ENCODE measurements around the gene SLC4A1. TPM values are rescaled to one million over a fixed set of nuclear protein-coding genes. Genes with fewer than 3 reads are reported as not detected.

SLC4A1 gene
- total RNA-seq, 1 donor from 2014 or later = 0.13 TPM

DNA sequence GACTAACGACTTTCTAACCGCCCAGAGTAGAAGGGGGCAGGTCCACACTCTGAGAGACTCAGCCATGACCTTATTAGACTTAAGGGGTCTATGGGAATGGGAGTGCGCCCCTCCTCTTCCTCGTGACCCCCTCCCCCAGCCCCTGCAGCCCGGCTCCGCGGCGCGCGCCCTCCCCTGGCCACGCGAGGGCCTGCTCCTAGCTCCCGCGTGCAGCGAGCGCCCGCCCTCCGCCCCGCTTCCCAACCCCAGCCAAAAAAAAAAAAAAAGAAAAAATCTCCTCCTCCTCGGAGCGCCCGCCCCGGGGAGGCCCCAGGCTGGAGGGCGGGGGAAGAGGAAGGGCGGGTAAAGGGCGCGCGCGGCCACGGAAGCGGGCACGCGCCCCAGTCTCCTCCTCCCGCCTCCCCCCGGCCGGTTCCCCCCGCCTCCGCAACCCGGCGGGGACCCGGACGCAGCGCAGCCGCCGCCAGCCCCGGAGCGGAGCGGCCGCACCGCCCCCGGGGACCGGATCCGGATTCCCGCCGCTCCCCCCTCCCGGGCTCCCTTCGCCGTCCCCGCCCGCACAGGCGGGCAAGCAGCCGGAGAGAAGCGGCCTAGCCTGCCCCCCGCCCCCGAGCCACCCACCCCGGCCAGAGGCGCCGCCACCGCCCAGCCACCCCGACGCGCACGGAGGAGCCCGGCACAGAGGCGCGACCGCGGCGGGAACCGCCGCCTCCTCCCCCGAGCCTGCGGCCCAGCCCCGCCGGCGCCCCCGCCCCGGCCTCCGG lies 49.4 kb downstream of the SLC4A1 start:
- Mint-ChIP-seq H3K4me3 (peak overlapping the region; percentile 83), H3K9me3 (no peaks in the 10 kb centered on the region), H3K27ac (peak overlapping the region; percentile 94), H3K27me3 (no peaks in the 10 kb centered on the region), H3K36me3 (ENCODE audit: low read depth) (peaks cover 46% of the 10 kb centered on the region), H3K4me1 (peaks cover 58% of the 10 kb centered on the region)
- ATAC-seq (ENCODE audit: low read depth) = peak; percentile 46
- TF ChIP-seq, protein P1, sequence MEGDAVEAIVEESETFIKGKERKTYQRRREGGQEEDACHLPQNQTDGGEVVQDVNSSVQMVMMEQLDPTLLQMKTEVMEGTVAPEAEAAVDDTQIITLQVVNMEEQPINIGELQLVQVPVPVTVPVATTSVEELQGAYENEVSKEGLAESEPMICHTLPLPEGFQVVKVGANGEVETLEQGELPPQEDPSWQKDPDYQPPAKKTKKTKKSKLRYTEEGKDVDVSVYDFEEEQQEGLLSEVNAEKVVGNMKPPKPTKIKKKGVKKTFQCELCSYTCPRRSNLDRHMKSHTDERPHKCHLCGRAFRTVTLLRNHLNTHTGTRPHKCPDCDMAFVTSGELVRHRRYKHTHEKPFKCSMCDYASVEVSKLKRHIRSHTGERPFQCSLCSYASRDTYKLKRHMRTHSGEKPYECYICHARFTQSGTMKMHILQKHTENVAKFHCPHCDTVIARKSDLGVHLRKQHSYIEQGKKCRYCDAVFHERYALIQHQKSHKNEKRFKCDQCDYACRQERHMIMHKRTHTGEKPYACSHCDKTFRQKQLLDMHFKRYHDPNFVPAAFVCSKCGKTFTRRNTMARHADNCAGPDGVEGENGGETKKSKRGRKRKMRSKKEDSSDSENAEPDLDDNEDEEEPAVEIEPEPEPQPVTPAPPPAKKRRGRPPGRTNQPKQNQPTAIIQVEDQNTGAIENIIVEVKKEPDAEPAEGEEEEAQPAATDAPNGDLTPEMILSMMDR (IDR thresholded peaks at IDR 0.05) = no peak
- ChIA-PET POLR2A (interaction anchor here (0.5 to 10.5 kb wide), 22 partner anchors 8 to 885 kb away, joined by 3 to 241 read pairs (median 3); partner anchors contain the start of genes ATXN7L3, GRN, HDAC5 and SLC25A39), CTCF (interaction anchor here (0.7 to 6.7 kb wide), 6 partner anchors 10 to 136 kb away, joined by 3 to 35 read pairs (median 4); partner anchors contain the start of genes GRN and HDAC5)
- intact Hi-C loops (cut with micrococcal nuclease) = loop anchor here (1.0 to 2.0 kb wide), 6 partner anchors 8 to 106 kb away; partner anchors contain the start of genes HDAC5, HROB, SLC25A39 and TMUB2
- peak; percentile 89 for DNase-seq

DNA sequence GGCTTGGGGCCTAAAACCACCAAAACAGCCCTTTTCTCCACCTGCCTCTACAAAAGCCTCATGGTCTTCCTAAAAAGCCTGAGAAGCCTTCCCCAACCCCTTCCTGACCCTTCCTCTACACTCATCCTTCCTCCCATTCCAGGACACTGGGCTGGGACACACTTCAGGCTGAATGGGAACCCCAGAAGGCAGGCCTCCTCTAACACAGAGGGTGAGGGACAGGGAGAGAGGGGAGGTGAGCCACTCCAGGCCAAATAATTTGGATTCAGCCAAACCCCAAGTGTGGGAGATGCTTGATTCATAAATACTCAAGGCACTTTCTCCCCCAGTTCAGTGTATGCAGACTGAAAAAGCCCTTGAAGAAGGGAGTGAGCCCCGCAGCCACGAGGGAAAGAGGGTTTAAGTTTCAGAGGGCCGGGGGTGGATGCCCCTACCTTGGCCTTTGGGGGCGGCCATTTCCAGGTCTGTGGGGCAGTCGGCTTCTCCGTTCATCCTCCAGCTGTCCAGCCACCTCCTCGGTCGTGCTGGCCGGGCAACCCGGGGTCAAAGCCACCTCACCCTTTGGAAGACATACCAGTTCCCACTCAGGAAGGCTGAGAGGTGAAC lies 50.1 kb downstream of the SLC4A1 start:
- CTCF ChIA-PET = interaction anchor here (0.7 to 6.7 kb wide), 8 partner anchors 9 to 137 kb away, joined by 3 to 35 read pairs (median 4); partner anchors contain the start of gene GRN
- intact Hi-C loops (cut with micrococcal nuclease) = loop anchor here (1.0 to 2.0 kb wide), 6 partner anchors 8 to 106 kb away; partner anchors contain the start of genes HDAC5, HROB, SLC25A39 and TMUB2
- DNase-seq (no peak), ATAC-seq (ENCODE audit: low read depth) (no peak)
- H3K27me3 Mint-ChIP-seq = no peaks in the 10 kb centered on the region
- H3K4me1 Mint-ChIP-seq = peaks cover 63% of the 10 kb centered on the region
- H3K27ac Mint-ChIP-seq = peak overlapping the region; percentile 94
- peaks cover 52% of the 10 kb centered on the region for H3K36me3 Mint-ChIP-seq (ENCODE audit: low read depth)
- H3K4me3 Mint-ChIP-seq = peak overlapping the region; percentile 83
- POLR2A ChIA-PET = interaction anchor here (0.5 to 10.5 kb wide), 23 partner anchors 8 to 885 kb away, joined by 3 to 241 read pairs (median 3); partner anchors contain the start of genes ATXN7L3, GRN, HDAC5 and SLC25A39
- TF ChIP-seq, protein P1 (IDR thresholded peaks at IDR 0.05) = no peak
- no peaks in the 10 kb centered on the region for H3K9me3 Mint-ChIP-seq

DNA sequence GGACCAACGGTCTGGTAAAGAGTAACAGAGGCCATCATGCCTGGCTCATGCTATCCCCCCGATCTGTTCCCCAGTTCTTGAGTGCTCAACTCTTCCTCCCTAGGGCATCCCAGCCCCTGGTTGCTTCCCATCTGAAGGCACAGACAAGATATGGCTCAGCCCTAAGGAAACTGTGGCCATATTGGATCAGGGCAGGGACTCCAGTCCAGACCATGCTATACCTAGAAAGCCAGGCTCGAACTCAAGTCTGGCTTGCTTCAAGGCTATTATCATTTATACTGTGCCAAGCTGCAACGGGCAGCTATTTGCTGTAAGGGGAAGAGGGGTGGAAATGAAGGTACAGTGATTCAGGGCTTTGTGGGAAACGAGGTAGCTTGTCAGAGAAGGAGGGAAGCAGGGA lies 51.2 kb downstream of the SLC4A1 start:
- peak overlapping the region; percentile 83 for H3K4me3 Mint-ChIP-seq
- no peaks in the 10 kb centered on the region for H3K27me3 Mint-ChIP-seq
- TF ChIP-seq, protein P1 (IDR thresholded peaks at IDR 0.05) = no peak
- H3K9me3 Mint-ChIP-seq = no peaks in the 10 kb centered on the region
- intact Hi-C loops (cut with micrococcal nuclease) = loop anchor here (1.0 kb wide), 1 partner anchor 132 kb away; no protein-coding TSS in a partner anchor
- no peak for DNase-seq
- ChIA-PET CTCF (interaction anchor here (0.8 to 6.7 kb wide), 8 partner anchors 10 to 138 kb away, joined by 4 to 35 read pairs (median 6); partner anchors contain the start of gene GRN), POLR2A (interaction anchor here (0.6 to 10.5 kb wide), 17 partner anchors 8 to 314 kb away, joined by 3 to 241 read pairs (median 6); partner anchors contain the start of genes ATXN7L3, GPATCH8, GRN and HROB)
- peak overlapping the region; percentile 94 for H3K27ac Mint-ChIP-seq
- ATAC-seq (ENCODE audit: low read depth) = no peak
- H3K36me3 Mint-ChIP-seq (ENCODE audit: low read depth) = peaks cover 58% of the 10 kb centered on the region
- H3K4me1 Mint-ChIP-seq = peaks cover 56% of the 10 kb centered on the region

DNA sequence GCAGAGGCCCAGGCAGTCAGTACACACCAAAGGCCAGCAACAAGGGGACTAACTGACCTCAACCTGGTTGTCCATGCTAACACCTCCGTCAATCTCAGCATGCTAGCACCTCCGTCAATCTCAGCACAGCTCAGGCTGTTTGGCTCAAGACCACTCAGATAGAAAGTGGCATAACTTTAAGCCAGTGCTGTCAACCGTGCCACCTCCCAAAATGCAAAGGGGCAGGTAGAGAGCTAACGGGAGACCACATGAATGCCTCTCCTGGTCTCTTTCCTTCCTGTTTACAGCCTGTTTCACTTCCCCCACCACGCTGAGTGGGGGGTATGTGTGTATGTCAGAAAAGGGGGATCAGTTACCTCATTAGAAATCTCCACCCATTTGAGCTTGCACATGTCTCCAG lies 51.8 kb downstream of the SLC4A1 start:
- Mint-ChIP-seq H3K27ac (peak overlapping the region; percentile 94), H3K9me3 (no peaks in the 10 kb centered on the region), H3K27me3 (no peaks in the 10 kb centered on the region), H3K4me1 (peaks cover 59% of the 10 kb centered on the region), H3K4me3 (peak overlapping the region; percentile 83), H3K36me3 (ENCODE audit: low read depth) (peaks cover 58% of the 10 kb centered on the region)
- ChIA-PET CTCF (interaction anchor here (0.7 to 6.7 kb wide), 9 partner anchors 10 to 138 kb away, joined by 4 to 35 read pairs (median 5); partner anchors contain the start of gene GRN), POLR2A (interaction anchor here (0.6 to 10.5 kb wide), 15 partner anchors 8 to 315 kb away, joined by 3 to 241 read pairs (median 10); partner anchors contain the start of genes ATXN7L3, GPATCH8, GRN and HROB)
- intact Hi-C loops (cut with micrococcal nuclease) = loop anchor here (1.0 kb wide), 1 partner anchor 132 kb away; no protein-coding TSS in a partner anchor
- ATAC-seq (ENCODE audit: low read depth) = peak; percentile 32
- DNase-seq = peak; percentile 49
- TF ChIP-seq, protein P1 (IDR thresholded peaks at IDR 0.05) = no peak

All from activated B cell treated with CpG ODN at 0.5 μM for 24 hours (primary cell).